CD4-positive, alpha-beta T cell treated with Interleukin-15 for 4 hours (primary cell): ENCODE results near the gene PEMT.

ENCODE experiments used
- DNase-seq: peaks from one replicate; pipeline ENCODE4 v3.0.0-alpha.2; 2020; ENCODE audit warnings: low spot score

Gene PEMT

GRCh38 chr17:17553217-17554195 lies 38.0 kb downstream of the PEMT start:
- DNase-seq: no peak

GRCh38 chr17:17552351-17553216 lies 38.9 kb downstream of the PEMT start:
- DNase-seq: no peak

- no peak for DNase-seq
Observed at GRCh38 chr17:17551361-17551760, 40.1 kb downstream of the PEMT start.

GRCh38 chr17:17549732-17550366 lies 41.7 kb downstream of the PEMT start:
- no peak for DNase-seq

- no peak for DNase-seq
Observed at GRCh38 chr17:17548044-17548443, 43.5 kb downstream of the PEMT start.

- DNase-seq: no peak
Observed at GRCh38 chr17:17547210-17547764, 44.2 kb downstream of the PEMT start.

GRCh38 chr17:17546399-17547185 lies 44.9 kb downstream of the PEMT start:
- no peak for DNase-seq

- DNase-seq: no peak
Observed at GRCh38 chr17:17545984-17546383, 45.5 kb downstream of the PEMT start.

- no peak for DNase-seq
Observed at GRCh38 chr17:17545031-17545820, 46.3 kb downstream of the PEMT start.

GRCh38 chr17:17542906-17543635 lies 48.4 kb downstream of the PEMT start:
- no peak for DNase-seq

- no peak for DNase-seq
Observed at GRCh38 chr17:17541640-17542001, 49.9 kb downstream of the PEMT start.

GRCh38 chr17:17540935-17541639 lies 50.4 kb downstream of the PEMT start:
- DNase-seq: no peak

GRCh38 chr17:17540278-17540906 lies 51.1 kb downstream of the PEMT start:
- no peak for DNase-seq

- DNase-seq: no peak
Observed at GRCh38 chr17:17539591-17539990, 51.9 kb downstream of the PEMT start.

GRCh38 chr17:17538417-17539391 lies 52.8 kb downstream of the PEMT start:
- no peak for DNase-seq

- no peak for DNase-seq
Observed at GRCh38 chr17:17537311-17538099, 54.0 kb downstream of the PEMT start.

GRCh38 chr17:17536702-17537101 lies 54.8 kb downstream of the PEMT start:
- DNase-seq: no peak
